ENCODE results near the gene TCF25. TPM values are rescaled to one million over a fixed set of nuclear protein-coding genes. Genes with fewer than 3 reads are reported as not detected.

Gene TCF25
- total RNA-seq, 3 donors from 2014 or later, result 169 to 243 (median 176) TPM

GRCh38 chr16:89837014-89837546, 36.3 kb upstream of the TCF25 start:
- no peak for DNase-seq (ENCODE audit: low spot score in 2 of 2)
- Histone ChIP-seq H3K36me3 (no peaks in the 10 kb centered on the region), H3K4me1 (no peaks in the 10 kb centered on the region), H3K9me3 (peaks cover 0 to 5% of the 10 kb centered on the region in 2 donors), H3K4me3 (peak overlapping the region in 2 of 3 donors; percentile 34 to 57), H3K27me3 (no peaks in the 10 kb centered on the region), H3K27ac (peak overlapping the region; percentile 54 to 68)
- TF ChIP-seq POLR2A (IDR thresholded peaks at IDR 0.05) (no peak), POLR2AphosphoS5 (IDR thresholded peaks at IDR 0.05) (no peak)
- TF ChIP-seq, protein P1, sequence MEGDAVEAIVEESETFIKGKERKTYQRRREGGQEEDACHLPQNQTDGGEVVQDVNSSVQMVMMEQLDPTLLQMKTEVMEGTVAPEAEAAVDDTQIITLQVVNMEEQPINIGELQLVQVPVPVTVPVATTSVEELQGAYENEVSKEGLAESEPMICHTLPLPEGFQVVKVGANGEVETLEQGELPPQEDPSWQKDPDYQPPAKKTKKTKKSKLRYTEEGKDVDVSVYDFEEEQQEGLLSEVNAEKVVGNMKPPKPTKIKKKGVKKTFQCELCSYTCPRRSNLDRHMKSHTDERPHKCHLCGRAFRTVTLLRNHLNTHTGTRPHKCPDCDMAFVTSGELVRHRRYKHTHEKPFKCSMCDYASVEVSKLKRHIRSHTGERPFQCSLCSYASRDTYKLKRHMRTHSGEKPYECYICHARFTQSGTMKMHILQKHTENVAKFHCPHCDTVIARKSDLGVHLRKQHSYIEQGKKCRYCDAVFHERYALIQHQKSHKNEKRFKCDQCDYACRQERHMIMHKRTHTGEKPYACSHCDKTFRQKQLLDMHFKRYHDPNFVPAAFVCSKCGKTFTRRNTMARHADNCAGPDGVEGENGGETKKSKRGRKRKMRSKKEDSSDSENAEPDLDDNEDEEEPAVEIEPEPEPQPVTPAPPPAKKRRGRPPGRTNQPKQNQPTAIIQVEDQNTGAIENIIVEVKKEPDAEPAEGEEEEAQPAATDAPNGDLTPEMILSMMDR (IDR thresholded peaks at IDR 0.05), result no peak
- intact Hi-C loops (cut with DNase I; ENCODE audit: low total_unique reads), result no loop called here

DNA sequence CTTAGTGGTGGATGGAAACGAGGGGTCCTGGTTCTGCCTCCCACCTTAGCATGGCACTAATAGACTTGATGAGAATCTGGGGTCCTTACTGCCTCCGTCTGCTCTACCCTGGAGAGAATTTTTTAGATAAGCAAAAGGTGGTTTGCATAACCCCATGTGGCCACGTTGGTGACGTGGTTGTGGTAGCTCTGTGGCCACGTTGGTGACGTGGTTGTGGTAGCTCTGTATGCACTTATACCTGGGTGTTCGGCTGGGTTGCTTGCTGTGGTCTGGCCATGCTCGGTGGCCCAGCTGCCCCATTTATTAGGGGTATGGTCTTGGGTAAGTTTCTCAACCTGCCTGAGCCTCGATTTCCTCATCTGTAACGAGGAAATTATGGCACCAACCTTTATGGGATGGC, 32.1 kb upstream of the TCF25 start:
- Histone ChIP-seq H3K4me3 (no peak overlapping the region), H3K27me3 (no peaks in the 10 kb centered on the region), H3K36me3 (no peaks in the 10 kb centered on the region), H3K9me3 (no peaks in the 10 kb centered on the region), H3K4me1 (peaks cover 0 to 7% of the 10 kb centered on the region in 2 donors), H3K27ac (no peak overlapping the region)
- no peak for DNase-seq (ENCODE audit: low spot score in 2 of 2)
- intact Hi-C loops (cut with DNase I; ENCODE audit: low total_unique reads), result no loop called here
- no peak for TF ChIP-seq POLR2AphosphoS5 (IDR thresholded peaks at IDR 0.05)
- TF ChIP-seq, protein P1 (IDR thresholded peaks at IDR 0.05), result no peak
- TF ChIP-seq POLR2A (IDR thresholded peaks at IDR 0.05), result no peak

- Histone ChIP-seq H3K36me3 (no peaks in the 10 kb centered on the region), H3K27ac (peak overlapping the region; percentile 12 to 48), H3K9me3 (no peaks in the 10 kb centered on the region), H3K27me3 (no peaks in the 10 kb centered on the region), H3K4me1 (peaks cover 0 to 7% of the 10 kb centered on the region in 2 donors), H3K4me3 (no peak overlapping the region)
- no peak for DNase-seq (ENCODE audit: low spot score in 2 of 2)
- TF ChIP-seq POLR2AphosphoS5 (IDR thresholded peaks at IDR 0.05), result no peak
- TF ChIP-seq POLR2A (IDR thresholded peaks at IDR 0.05), result no peak
- TF ChIP-seq, protein P1 (IDR thresholded peaks at IDR 0.05), result no peak
- intact Hi-C loops (cut with DNase I; ENCODE audit: low total_unique reads), result no loop called here
These were observed 30.7 kb upstream of the TCF25 start for GRCh38 chr16:89842471-89843408.

DNA sequence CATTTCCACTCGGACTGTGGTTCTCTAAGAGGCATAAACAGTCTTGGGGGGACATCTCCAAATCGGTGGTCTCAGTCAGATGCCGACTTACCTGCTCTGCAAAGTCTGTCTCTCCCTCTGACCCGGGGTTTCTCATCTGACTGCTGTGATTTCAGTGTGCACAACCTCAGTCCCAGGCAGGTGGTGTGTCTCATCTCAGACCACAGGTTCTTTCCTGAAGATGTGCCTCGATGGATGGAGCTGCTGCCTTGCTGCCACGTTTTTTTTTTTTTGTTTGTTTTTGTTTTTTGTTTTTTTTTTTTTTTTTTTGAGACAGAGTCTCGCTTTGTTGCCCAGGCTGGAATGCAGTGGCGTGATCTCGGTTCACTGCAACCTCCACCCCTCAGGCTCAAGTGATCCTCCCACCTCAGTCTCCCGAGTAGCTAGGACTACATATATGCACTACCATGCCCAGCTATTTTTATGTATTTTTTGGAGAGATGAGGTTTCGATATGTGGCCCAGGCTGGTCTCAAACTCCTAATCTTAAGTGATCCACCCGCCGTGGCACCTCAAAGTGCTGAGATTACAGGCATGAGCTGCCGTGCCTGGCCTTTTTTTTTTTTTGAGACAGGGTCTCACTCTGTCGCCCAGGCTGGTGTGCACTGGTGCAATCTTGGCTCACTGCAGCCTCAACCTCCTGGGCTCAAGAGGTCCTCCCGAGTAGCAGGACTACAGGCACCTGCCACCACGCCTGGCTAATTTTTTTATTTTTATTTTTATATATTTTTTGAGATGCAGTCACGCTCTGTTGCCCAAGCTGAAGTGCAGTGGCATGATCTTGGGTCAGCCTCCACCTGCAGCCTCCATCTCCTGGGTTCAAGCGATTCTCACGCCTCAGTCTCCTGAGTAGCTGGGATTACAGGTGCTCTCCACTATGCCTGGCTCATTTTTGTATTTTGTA, 29.7 kb upstream of the TCF25 start:
- no peak for DNase-seq (ENCODE audit: low spot score in 2 of 2)
- no peaks in the 10 kb centered on the region for H3K36me3 ChIP-seq
- H3K4me1 ChIP-seq, result peaks cover 0 to 7% of the 10 kb centered on the region in 2 donors
- H3K4me3 ChIP-seq, result no peak overlapping the region
- intact Hi-C loops (cut with DNase I; ENCODE audit: low total_unique reads), result no loop called here
- TF ChIP-seq POLR2AphosphoS5 (IDR thresholded peaks at IDR 0.05) (no peak), POLR2A (IDR thresholded peaks at IDR 0.05) (no peak)
- TF ChIP-seq, protein P1 (IDR thresholded peaks at IDR 0.05), result no peak
- no peaks in the 10 kb centered on the region for H3K27me3 ChIP-seq
- H3K27ac ChIP-seq, result peak overlapping the region; percentile 12 to 48
- H3K9me3 ChIP-seq, result no peaks in the 10 kb centered on the region
